K562 (cell line): ENCODE measurements around the gene TULP4. TPM values are rescaled to one million over a fixed set of nuclear protein-coding genes. Genes with fewer than 3 reads are reported as not detected.
"Not testable (repeated sequence)": the region's sequence is repeated elsewhere in the genome, so short reads cannot be mapped to it uniquely, and the experiment has no call there.

Source experiments
- ATAC-seq: fragments of 200-7000 bp; cut with Tn5 transposase; 3 replicates; pipeline ENCODE4 v1.9.1; 2020; ENCODE audit warnings: moderate library complexity
- BruUV-seq: library from RNA; stranded (reverse); fragments of 400-500 nt; replicated peaks from 2 replicates; lab custom pipeline; 2021; lab: Mats Ljungman, UMichigan
- CTCF ChIA-PET: fragments of 300-600 bp; formaldehyde crosslinking; extraction: SDS; loops from one replicate; lab custom pipeline; 2021; ENCODE audit warnings: low intra/inter-chr PET ratio; lab: Yijun Ruan, JAX
- POLR2A ChIA-PET: fragments of 300-600, 350-650 bp; sonication (Branson Sonifier 250); formaldehyde crosslinking; extraction: SDS; loops from one replicate; lab custom pipeline; 2021; ENCODE audit warnings: antibody characterized with exemption, inconsistent platforms; lab: Yijun Ruan, JAX
- DNase-seq, 4 experiments: peaks; one replicate each; pipeline versions ENCODE4 v3.0.0 to v3.0.0-alpha.2; 2011 to 2018; ENCODE audit warnings: low spot score in 3 of 4, mixed read lengths in 3 of 4; ENCODE audit errors: extremely low read depth in 1 of 4
- FAIRE-seq: peaks from 2 replicates; lab custom pipeline; 2011; peaks lifted over from hg19 to GRCh38; lab: Jason Lieb, UNC
- H2AFZ ChIP-seq: 2 replicates; pipeline ENCODE4 v1.6.0; 2011; ENCODE audit warnings: low read depth, low read length, control low read depth, inconsistent platforms
- H3K27ac ChIP-seq: fragments of 200-600 bp; 3 replicates; pipeline ENCODE4 v1.8.0; 2011; ENCODE audit warnings: low read depth, mild to moderate bottlenecking, control low read depth, inconsistent platforms, low read length, moderate library complexity, mixed read lengths; ENCODE audit errors: extremely low read depth
- H3K27me3 ChIP-seq, 2 experiments: fragments of 300-600 bp in 1 of 2; 2 replicates in 1 of 2; 3 replicates in 1 of 2; pipeline versions ENCODE4 v1.6.0 to v1.8.0; 2011; ENCODE audit warnings: inconsistent platforms in 2 of 2, low read length in 2 of 2, mild to moderate bottlenecking in 1 of 2, mixed read lengths in 1 of 2, moderate library complexity in 1 of 2; ENCODE audit not compliant: control insufficient read depth in 2 of 2, insufficient read depth in 2 of 2
- H3K36me3 ChIP-seq: fragments of 300-600 bp; 3 replicates; pipeline ENCODE4 v1.8.0; 2011; ENCODE audit warnings: mild to moderate bottlenecking, low read length, inconsistent platforms; ENCODE audit not compliant: control insufficient read depth, insufficient read depth
- H3K4me1 ChIP-seq, 2 experiments: fragments of 200-600 bp in 1 of 2; replicated peaks in 1 of 2; 2 replicates in 1 of 2; 3 replicates in 1 of 2; pipeline versions ENCODE4 v1.5.1 to v1.8.0; 2011; ENCODE audit warnings: inconsistent platforms in 2 of 2, low read length in 2 of 2, mild to moderate bottlenecking in 1 of 2, mixed read lengths in 1 of 2, moderate library complexity in 1 of 2; ENCODE audit not compliant: control insufficient read depth in 2 of 2, insufficient read depth in 2 of 2
- H3K4me2 ChIP-seq: 2 replicates; pipeline ENCODE4 v1.6.1; 2011; ENCODE audit warnings: low read length, control low read depth, inconsistent platforms, mixed read lengths; ENCODE audit not compliant: insufficient read depth
- H3K4me3 ChIP-seq: fragments of 200-600 bp; sonication (generic), shearing (Covaris generic); 2 replicates; pipeline ENCODE4 v1.5.1; 2016; ENCODE audit warnings: control low read depth, inconsistent platforms
- H3K79me2 ChIP-seq: fragments of 200-600 bp; 3 replicates; pipeline ENCODE4 v1.8.0; 2011; ENCODE audit warnings: low read length, inconsistent platforms; ENCODE audit not compliant: control insufficient read depth, insufficient read depth
- H3K9ac ChIP-seq, 2 experiments: 2 replicates each; pipeline versions ENCODE4 v1.6.0 to v1.6.1; 2011; ENCODE audit warnings: low read depth in 2 of 2, low read length in 2 of 2, control low read depth in 1 of 2, inconsistent platforms in 1 of 2, mild to moderate bottlenecking in 1 of 2, mixed read lengths in 1 of 2; ENCODE audit not compliant: insufficient read depth in 1 of 2
- H3K9me1 ChIP-seq: one replicate; pipeline ENCODE4 v1.6.0; 2011; ENCODE audit warnings: inconsistent platforms, mild to moderate bottlenecking, low read length, moderate library complexity; ENCODE audit not compliant: control insufficient read depth, insufficient read depth
- H3K9me3 ChIP-seq: replicated peaks from 2 replicates; pipeline ENCODE4 v1.5.1; 2011; ENCODE audit warnings: low read depth, low read length, inconsistent platforms; ENCODE audit not compliant: control insufficient read depth, insufficient read depth
- H4K20me1 ChIP-seq: replicated peaks from 2 replicates; pipeline ENCODE4 v1.6.1; 2011; ENCODE audit warnings: low read length, inconsistent platforms, mixed read lengths; ENCODE audit not compliant: control insufficient read depth, insufficient read depth
- CEBPB ChIP-seq: fragments of 450-650 bp; IDR thresholded peaks from 2 replicates; pipeline ENCODE4 v1.6.1; 2016; ENCODE audit warnings: missing genetic modification characterization, missing compliant biosample characterization
- DACH1 ChIP-seq: fragments of 450-650 bp; IDR thresholded peaks from 2 replicates; pipeline ENCODE4 v1.6.1; 2018; ENCODE audit not compliant: partially characterized antibody
- ELK1 ChIP-seq: sonication (generic); formaldehyde crosslinking; IDR thresholded peaks from 2 replicates; pipeline ENCODE4 v1.8.1; 2022; ENCODE audit warnings: missing genetic modification reagents
- HBP1 ChIP-seq: fragments of 450-650 bp; formaldehyde crosslinking; IDR thresholded peaks from 2 replicates; pipeline ENCODE4 v1.4.0; 2022; ENCODE audit warnings: missing genetic modification characterization
- KDM1A ChIP-seq, 2 experiments: fragments of 450-650 bp; IDR thresholded peaks; 2 replicates each; pipeline ENCODE4 v1.6.1; 2016; ENCODE audit warnings: mild to moderate bottlenecking in 2 of 2
- PHB ChIP-seq: fragments of 250-450 bp; sonication (Bioruptor Pico); IDR thresholded peaks from 2 replicates; pipeline ENCODE4 v1.5.0; 2021
- SREBF1 ChIP-seq: fragments of 150-350 bp; IDR thresholded peaks from 2 replicates; pipeline ENCODE4 v1.6.1; 2014; ENCODE audit warnings: antibody characterized with exemption, low read depth, low read length, borderline replicate concordance
- XRCC5 ChIP-seq: fragments of 200-400 bp; formaldehyde crosslinking; IDR thresholded peaks from 2 replicates; pipeline ENCODE4 v1.6.1; 2017; ENCODE audit warnings: low read depth, mild to moderate bottlenecking, low read length
- ZBTB43 ChIP-seq: sonication (generic); formaldehyde crosslinking; IDR thresholded peaks from 2 replicates; pipeline ENCODE4 v1.8.0; 2023; ENCODE audit warnings: mild to moderate bottlenecking, missing genetic modification reagents
- WGBS: fragments of 100-300 bp; shearing (Covaris generic); methylation state at CpG from one replicate; pipeline ENCODE4 v1.1.6; 2016; ENCODE audit warnings: low coverage, mixed read lengths; ENCODE audit not compliant: insufficient coverage; ENCODE audit errors: missing lambda C conversion rate; 5-methylcytosine and 5-hydroxymethylcytosine counted together
- in situ Hi-C: fragments of 300-500 bp; cut with MboI; formaldehyde crosslinking; loops from 4 replicates; pipeline ENCODE4 v1.15.0; 2018; ENCODE audit warnings: inconsistent platforms, mixed read lengths
- intact Hi-C: fragments of 100-400 bp; cut with micrococcal nuclease; formaldehyde crosslinking; loops from 2 replicates; pipeline ENCODE4 v1.14.2; 2022
- polyA plus RNA-seq, 8 experiments: library from polyadenylated mRNA; depleted of rRNA in 4 of 8; stranded (reverse) in 5 of 8; unstranded in 3 of 8; fragments of >200 nt; fragmentation: Nextera tagmentation in 2 of 8; fragmentation: Illumina TruSeq in 1 of 8; extraction: Ambion mirVana in 2 of 8; extraction: Trizol in 1 of 8; gene quantifications; 2 replicates each; pipeline versions ENCODE4 v1.2.1 to v1.2.3, GENCODE V29; 2011 to 2014; ENCODE audit warnings: inconsistent platforms in 1 of 8, missing spikeins in 1 of 8
- total RNA-seq, 7 experiments: library from RNA; depleted of rRNA in 6 of 7; stranded (reverse); fragments of >200 nt in 6 of 7; fragmentation: Illumina TruSeq in 2 of 7; extraction: Trizol in 2 of 7; gene quantifications; 2 replicates each; pipeline versions ENCODE4 v1.2.1 to v1.2.3, GENCODE V29; 2011 to 2021; ENCODE audit warnings: low replicate concordance in 1 of 7

TULP4 gene
- total and polyA plus RNA-seq, 9 of the 15 experiments (the other 6 are each of a cell fraction or from before 2014, with no cell fraction given), result 1.2 to 50.4 (median 11.0) TPM

GRCh38 chr6:158557110-158557509, 244.8 kb downstream of the TULP4 start:
- H3K9ac ChIP-seq, H4K20me1 ChIP-seq, FAIRE-seq, DNase-seq, H3K9me3 ChIP-seq, in situ Hi-C loops, intact Hi-C loops, H3K4me3 ChIP-seq, H3K9me1 ChIP-seq, H3K27me3 ChIP-seq, BruUV-seq, H3K4me2 ChIP-seq, H2AFZ ChIP-seq, ATAC-seq, CTCF ChIA-PET, H3K27ac ChIP-seq, H3K36me3 ChIP-seq: not testable (repeated sequence)
- Histone ChIP-seq H3K79me2 (peaks cover 22% of the 10 kb centered on the region), H3K4me1 (peaks cover 27 to 32% of the 10 kb centered on the region in 2 experiments)
- peak; percentile 83 for TF ChIP-seq CEBPB
- 71% methylated on average over 3 of the region's 3 CpGs for WGBS
- POLR2A ChIA-PET, result interaction anchor here (0.6 to 1.5 kb wide), 3 partner anchors 9 to 671 kb away, joined by 3 to 6 read pairs (median 3); no protein-coding TSS in a partner anchor

GRCh38 chr6:158557927-158558326, 245.7 kb downstream of the TULP4 start:
- FAIRE-seq (no peak), DNase-seq (no peak), ATAC-seq (no peak)
- no peaks in the 10 kb centered on the region for H3K9me3 ChIP-seq
- ChIA-PET POLR2A (interaction anchor here (0.6 to 1.5 kb wide), 5 partner anchors 9 to 345 kb away, joined by 3 to 6 read pairs (median 3); no protein-coding TSS in a partner anchor), CTCF (no interaction called here)
- no peaks in the 10 kb centered on the region for H3K9me1 ChIP-seq
- 63% methylated on average over 5 of the region's 5 CpGs for WGBS
- no peak overlapping the region for H3K4me2 ChIP-seq
- no peak overlapping the region for H3K27ac ChIP-seq
- intact Hi-C loops, result no loop called here
- H4K20me1 ChIP-seq, result peaks cover 17% of the 10 kb centered on the region
- peaks cover 30% of the 10 kb centered on the region for H3K79me2 ChIP-seq
- H3K4me3 ChIP-seq, result no peak overlapping the region
- in situ Hi-C loops, result no loop called here
- H3K36me3 ChIP-seq, result peaks cover 13% of the 10 kb centered on the region; the same call in 2 of the 3 replicates
- peak overlapping the region; percentile 99 for H2AFZ ChIP-seq
- BruUV-seq, result no TSS peak
- H3K9ac ChIP-seq, result peak overlapping the region in 1 of 2 experiments; percentile 73; a peak in 2 of 4 replicates
- H3K27me3 ChIP-seq, result no peaks in the 10 kb centered on the region
- H3K4me1 ChIP-seq, result peaks cover 21 to 32% of the 10 kb centered on the region in 2 experiments
- TF ChIP-seq ELK1 (CRISPR knock-in tag), result no peak
- no peak for TF ChIP-seq DACH1
- TF ChIP-seq ZBTB43, result no peak
- TF ChIP-seq XRCC5, result no peak
- no peak for TF ChIP-seq KDM1A (IDR thresholded peaks at IDR 0.05)
- no peak for TF ChIP-seq HBP1 (CRISPR knock-in tag)
- TF ChIP-seq PHB (CRISPR knock-in tag), result no peak
- no peak for TF ChIP-seq SREBF1
